ENCODE results near the gene EML4.

EML4 gene

GRCh38 chr2:42348113-42348805, 179.1 kb downstream of the EML4 start:
- no peak for DNase-seq (ENCODE audit: extremely low read depth, low read depth)
- no peak overlapping the region for H3K4me3 ChIP-seq (replicated peaks; ENCODE audit: low read depth, low read length)
- no peak for TF ChIP-seq CTCF (IDR thresholded peaks at IDR 0.05; ENCODE audit: low read depth, low read length, missing control alignments)

- no peak for DNase-seq (ENCODE audit: extremely low read depth, low read depth)
- no peak overlapping the region for H3K4me3 ChIP-seq (replicated peaks; ENCODE audit: low read depth, low read length)
- no peak for TF ChIP-seq CTCF (IDR thresholded peaks at IDR 0.05; ENCODE audit: low read depth, low read length, missing control alignments)
These were observed 181.4 kb downstream of the EML4 start for GRCh38 chr2:42350434-42351063.

- TF ChIP-seq CTCF (IDR thresholded peaks at IDR 0.05; ENCODE audit: low read depth, low read length, missing control alignments) = no peak
- DNase-seq (ENCODE audit: extremely low read depth, low read depth) = no peak
- H3K4me3 ChIP-seq (replicated peaks; ENCODE audit: low read depth, low read length) = no peak overlapping the region
These were observed 182.7 kb downstream of the EML4 start for GRCh38 chr2:42351864-42352263.

- DNase-seq (ENCODE audit: extremely low read depth, low read depth) = no peak
- TF ChIP-seq CTCF (IDR thresholded peaks at IDR 0.05; ENCODE audit: low read depth, low read length, missing control alignments) = no peak
- no peak overlapping the region for H3K4me3 ChIP-seq (replicated peaks; ENCODE audit: low read depth, low read length)
These were observed 184.8 kb downstream of the EML4 start for GRCh38 chr2:42353792-42354429.

GRCh38 chr2:42359304-42359964, 190.3 kb downstream of the EML4 start:
- DNase-seq (ENCODE audit: extremely low read depth, low read depth) = no peak
- H3K4me3 ChIP-seq (replicated peaks; ENCODE audit: low read depth, low read length) = peak overlapping the region; percentile 84
- TF ChIP-seq CTCF (IDR thresholded peaks at IDR 0.05; ENCODE audit: low read depth, low read length, missing control alignments) = no peak

- DNase-seq (ENCODE audit: extremely low read depth, low read depth) = no peak
- peak overlapping the region; percentile 84 for H3K4me3 ChIP-seq (replicated peaks; ENCODE audit: low read depth, low read length)
- no peak for TF ChIP-seq CTCF (IDR thresholded peaks at IDR 0.05; ENCODE audit: low read depth, low read length, missing control alignments)
These were observed 190.9 kb downstream of the EML4 start for GRCh38 chr2:42359965-42360483.

All from HFF-Myc (cell line).